ENCODE measurements around the gene GPR68.

DNA sequence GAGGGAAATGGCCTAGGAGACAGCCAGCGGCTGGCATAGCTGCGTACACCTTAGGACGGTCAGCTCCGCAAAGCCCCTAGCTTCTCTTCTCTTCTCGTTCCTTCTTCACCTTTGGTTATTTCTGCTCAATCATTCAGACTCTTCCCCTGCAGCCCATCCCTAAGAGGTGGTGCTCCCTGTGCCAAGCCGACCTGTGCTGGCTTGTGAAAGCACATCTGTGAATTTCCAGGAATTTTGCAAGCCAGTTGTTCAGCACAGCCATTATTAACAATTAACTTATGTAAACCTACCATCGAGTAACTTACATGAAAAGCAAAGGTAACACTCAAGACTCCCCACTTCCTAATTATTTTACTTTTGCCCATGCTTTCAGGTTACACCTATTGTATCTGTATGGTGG, 20.9 kb upstream of the GPR68 start:
- TF ChIP-seq, protein P1, sequence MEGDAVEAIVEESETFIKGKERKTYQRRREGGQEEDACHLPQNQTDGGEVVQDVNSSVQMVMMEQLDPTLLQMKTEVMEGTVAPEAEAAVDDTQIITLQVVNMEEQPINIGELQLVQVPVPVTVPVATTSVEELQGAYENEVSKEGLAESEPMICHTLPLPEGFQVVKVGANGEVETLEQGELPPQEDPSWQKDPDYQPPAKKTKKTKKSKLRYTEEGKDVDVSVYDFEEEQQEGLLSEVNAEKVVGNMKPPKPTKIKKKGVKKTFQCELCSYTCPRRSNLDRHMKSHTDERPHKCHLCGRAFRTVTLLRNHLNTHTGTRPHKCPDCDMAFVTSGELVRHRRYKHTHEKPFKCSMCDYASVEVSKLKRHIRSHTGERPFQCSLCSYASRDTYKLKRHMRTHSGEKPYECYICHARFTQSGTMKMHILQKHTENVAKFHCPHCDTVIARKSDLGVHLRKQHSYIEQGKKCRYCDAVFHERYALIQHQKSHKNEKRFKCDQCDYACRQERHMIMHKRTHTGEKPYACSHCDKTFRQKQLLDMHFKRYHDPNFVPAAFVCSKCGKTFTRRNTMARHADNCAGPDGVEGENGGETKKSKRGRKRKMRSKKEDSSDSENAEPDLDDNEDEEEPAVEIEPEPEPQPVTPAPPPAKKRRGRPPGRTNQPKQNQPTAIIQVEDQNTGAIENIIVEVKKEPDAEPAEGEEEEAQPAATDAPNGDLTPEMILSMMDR (IDR thresholded peaks at IDR 0.05), result no peak
- TF ChIP-seq POLR2A (IDR thresholded peaks at IDR 0.05), result no peak

Data from body of pancreas (tissue), 4 donors.